ENCODE results near the gene CTNS.
A peak's percentile ranks its signal among the peaks of the same experiment; 100 is the strongest.

The CTNS gene

DNA sequence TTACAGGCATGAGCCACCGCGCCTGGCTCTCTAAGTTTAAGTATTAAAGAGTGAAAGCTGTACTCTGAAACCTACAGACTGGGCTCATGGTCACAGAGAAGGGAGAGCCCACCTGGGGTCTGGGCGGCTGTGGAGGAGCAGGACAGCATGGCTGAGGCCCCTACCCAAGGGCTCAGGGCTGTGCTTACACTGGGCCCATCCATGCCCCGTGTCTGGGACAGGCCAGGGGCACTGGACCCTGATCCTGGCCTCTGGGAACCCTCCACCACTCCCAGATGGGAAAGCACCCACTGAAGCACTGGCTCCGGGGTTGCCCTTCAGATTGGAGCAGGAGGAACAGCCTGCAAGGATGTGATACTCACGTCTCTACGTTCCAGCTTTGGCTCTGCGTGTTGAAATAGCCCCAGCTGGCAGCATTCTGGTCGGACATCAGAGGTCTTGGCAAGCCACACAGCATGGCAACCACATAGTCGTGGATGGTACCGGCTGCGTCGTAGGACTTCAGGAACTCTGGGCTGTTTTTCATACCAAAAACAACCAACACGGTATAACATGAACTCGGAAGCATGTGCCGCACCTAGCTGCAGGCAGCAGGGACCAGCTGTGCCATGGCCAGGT, 13.5 kb upstream of the CTNS start:
- no peak overlapping the region for H3K4me3 ChIP-seq (ENCODE audit: low read depth, low read length)

DNA sequence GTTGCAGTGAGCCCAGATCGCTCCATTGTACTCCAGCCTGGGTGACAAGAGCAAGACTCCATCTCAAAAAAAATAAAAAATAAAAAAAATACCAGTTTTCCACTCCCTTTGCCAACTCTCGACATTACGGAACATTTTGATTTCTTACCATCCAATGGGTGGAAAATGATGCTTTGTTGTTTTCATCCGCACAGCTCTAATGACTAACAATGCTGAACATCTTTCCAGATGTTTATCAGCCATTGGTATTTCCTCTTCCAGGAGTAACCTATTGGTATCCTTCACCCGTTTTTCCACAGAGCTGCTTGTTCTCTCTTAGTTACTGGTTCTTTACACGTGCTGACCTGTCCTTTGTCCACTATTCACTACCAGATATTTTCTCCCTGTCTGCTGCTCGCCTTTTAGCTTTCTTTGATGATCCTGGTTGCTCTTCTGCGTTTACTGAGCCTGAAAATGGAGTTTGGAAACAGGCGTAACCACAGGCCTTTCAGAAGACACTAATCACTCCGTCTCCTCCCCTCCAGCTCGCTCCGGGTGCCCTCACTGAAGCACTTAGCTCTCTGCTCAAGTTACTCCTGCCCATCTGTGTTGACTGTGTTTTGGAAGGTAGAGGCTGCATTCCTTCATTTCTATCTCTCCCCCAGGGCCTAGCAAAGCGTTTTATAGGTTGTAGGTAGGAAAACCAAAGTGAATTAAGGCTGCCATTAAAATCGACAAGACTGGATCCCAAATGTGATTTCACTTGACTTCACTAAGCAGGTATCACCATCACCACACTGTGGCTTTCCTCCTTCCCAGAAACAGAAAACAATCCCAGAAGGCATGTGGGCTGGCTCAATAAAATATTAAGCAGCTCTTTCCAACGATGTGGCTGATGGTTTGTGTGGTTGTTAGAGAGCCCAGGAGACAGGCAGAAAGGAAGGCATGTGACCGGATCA, 9.5 kb upstream of the CTNS start:
- H3K4me3 ChIP-seq (ENCODE audit: low read depth, low read length), result no peak overlapping the region

DNA sequence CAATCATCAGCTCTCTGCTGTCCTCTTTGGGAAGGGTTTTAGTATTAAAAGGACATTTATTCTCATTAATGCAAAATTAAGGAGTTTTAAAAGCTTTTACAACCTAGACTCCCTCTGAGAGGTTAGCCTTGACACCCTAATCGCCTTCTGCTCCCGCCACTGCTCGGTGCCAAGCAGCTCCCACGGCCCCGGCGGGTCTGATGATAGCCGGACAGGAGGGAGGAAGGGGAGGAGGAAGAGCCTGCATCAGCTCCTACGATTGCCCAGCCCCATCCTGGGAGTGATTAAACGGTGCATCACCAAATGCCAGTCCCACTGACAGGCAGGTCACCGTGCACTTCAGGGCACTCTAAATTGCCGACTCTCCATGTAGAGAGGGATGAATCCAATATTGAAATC, 8.8 kb upstream of the CTNS start:
- no peak overlapping the region for H3K4me3 ChIP-seq (ENCODE audit: low read depth, low read length)

DNA sequence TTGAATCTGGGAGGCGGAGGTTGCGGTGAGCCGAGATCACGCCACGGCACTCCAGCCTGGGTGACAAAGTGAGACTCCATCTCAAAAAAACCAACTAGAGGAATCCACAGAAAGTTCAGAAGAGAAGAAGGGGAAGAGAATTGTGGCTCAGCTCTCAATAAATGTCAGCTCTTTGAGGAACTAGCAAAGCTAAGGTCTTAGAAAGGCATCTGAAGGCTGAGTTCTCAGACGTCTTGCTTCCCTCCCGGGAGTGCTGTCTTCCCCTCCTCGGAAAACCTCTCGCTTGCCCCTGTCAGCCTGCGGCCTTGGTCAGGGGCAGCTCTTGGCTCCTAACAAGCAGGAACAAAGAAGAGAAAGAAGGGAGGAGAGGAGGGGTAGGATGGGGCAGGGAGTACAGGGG, 5.8 kb upstream of the CTNS start:
- no peak overlapping the region for H3K4me3 ChIP-seq (ENCODE audit: low read depth, low read length)

DNA sequence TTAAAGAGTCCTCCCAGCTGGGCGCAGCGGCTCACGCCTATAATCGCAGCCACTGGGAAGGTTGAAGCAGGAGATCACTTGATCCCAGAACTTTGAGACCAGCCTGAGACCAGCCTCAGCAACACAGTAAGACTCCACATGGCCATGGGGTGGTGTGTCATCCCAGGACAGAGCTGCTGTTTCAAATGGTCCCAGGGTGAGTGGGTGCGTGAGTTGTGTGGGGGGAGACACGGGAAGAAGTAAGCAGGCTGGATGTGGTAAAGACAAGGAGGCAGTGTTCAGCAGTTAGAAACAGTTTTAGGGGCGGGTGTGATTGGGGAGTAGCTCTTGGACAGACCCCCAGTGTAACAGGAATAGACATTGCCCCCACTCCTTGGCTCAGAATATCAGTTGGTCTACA, 4.3 kb upstream of the CTNS start:
- H3K4me3 ChIP-seq (ENCODE audit: low read depth, low read length), result no peak overlapping the region

DNA sequence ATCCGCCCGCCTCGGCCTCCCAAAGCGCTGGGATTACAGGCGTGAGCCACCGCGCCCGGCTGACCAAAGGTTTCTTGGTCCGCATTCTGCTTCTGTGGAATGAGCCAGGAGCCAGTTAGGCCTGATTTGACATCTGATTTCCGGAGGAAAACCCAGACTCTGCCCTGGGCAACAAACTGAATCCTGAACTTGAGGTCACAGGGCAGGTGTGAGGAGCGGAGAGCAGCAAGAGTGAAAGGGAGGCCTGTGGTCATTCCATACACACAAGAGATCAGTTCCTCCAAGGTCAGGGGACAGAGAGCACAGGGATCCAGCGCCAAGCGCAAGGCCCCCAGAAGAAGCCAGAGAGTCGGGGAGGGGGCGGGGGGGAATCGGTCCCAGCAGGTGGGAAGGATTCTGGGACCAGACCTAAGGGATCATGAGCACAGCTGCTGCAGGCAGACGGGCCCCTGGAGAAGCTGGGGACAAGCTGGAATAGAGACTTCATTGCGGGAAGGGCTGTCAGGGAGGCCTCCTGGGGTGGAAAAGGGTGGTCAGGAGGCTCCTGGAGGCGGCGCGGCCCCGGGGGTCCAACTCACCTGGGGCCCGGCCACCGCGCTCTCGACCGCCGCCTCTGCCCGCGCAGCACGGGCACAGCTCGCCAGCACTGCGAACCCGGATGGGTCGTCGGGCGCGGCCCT, 946 bp upstream of the CTNS start:
- peak overlapping the region; percentile 84 for H3K4me3 ChIP-seq (ENCODE audit: low read depth, low read length)

DNA sequence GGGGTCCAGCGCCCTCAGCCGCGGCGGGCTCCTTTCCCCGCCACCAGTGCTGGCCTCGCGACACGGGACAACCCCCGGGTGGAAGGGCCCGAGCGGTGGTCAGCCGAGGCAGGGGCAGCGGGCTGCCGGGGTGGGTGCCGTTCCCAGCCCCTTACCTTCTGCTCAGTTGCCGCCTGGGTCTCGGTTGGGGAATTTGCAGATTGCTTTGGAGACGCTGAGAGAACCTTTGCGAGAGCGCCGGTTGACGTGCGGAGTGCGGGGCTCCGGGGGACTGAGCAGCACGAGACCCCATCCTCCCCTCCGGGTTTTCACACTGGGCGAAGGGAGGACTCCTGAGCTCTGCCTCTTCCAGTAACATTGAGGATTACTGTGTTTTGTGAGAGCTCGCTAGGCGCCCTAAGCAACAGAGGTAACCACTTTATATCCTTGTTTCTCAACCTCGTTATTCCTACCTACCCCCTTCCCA, 381 bp downstream of the CTNS start:
- H3K4me3 ChIP-seq (ENCODE audit: low read depth, low read length), result peak overlapping the region; percentile 84

DNA sequence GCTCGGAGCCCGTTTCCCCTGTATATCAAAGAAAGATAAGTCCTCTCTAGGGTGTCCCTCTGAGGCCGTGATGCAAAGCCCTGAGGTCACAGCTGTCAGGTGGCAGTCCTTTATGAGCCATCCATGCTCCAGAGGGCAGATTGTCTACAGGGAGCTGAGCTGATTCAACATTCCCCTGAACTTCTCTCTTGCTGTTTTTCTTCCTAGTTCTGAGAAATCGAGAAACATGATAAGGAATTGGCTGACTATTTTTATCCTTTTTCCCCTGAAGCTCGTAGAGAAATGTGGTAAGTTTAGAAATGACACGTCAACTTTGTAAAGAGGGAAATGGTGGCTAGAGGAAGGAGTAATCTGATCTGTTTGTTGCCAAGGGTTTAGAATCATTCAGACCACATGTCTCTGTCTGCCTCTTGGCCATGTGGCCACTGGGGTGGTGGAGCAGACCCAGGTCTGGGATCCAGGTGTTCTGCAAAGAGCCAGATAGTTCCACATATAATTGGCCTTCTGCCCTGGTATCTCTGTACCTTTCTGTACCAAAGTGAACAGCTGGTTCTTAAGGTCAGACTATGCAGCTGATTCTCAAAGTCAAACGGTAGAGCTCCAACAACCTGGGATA, 3.5 kb downstream of the CTNS start:
- no peak overlapping the region for H3K4me3 ChIP-seq (ENCODE audit: low read depth, low read length)

DNA sequence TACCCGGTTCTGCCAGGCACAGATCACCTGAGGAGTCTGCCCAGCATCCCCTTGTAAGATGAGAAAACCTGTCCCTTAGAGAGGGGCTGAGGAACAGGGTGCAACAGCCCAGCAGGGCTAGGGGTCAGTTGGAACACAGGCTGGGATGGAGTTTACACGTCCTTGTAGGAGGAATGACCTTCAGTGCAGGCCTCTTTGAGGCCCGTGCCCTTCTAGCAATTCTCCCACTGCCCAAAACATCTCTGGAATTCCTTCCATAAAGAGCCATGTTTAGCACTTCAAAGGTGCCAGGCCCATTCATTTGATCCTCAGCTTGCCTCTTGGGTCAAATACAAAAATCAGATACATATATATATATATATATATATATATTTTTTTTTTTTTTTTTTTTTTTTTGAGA, 4.5 kb downstream of the CTNS start:
- H3K4me3 ChIP-seq (ENCODE audit: low read depth, low read length), result no peak overlapping the region

DNA sequence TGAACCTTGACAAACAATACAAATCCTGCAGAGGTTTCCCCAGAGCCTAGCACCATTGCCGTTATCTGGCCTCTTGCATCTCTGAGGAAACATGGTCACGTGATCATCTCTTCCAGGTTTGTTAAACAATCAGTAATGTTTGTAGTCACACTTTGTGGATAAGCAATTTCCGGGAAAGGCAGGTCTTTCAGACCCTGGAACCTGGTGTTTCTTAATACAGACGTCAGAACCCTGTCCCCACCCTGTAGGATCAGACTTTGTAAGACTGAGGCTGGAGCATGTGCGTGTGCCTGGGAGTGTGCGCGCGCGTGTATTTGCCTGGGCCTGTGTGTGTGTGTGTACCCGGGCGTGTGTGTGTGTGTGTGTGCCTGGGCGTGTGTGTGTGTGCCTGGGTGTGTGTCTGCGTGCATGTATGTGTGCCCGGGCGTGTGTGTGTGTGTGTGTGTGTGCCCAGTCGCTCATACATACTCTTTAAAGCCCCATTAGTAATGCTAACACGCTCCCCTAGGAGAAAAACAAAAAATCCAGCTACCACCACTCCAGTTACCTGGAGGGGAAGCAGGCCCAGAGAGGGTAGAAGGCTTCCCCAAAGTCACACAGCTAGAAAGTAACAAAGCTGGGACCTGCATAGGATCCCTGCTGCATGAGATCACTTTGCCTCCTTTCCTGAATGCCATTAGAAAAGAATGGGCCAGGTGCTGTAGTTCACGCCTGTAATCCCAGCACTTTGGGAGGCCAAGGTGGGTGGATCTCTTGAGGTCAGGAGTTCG, 5.3 kb downstream of the CTNS start:
- no peak overlapping the region for H3K4me3 ChIP-seq (ENCODE audit: low read depth, low read length)

DNA sequence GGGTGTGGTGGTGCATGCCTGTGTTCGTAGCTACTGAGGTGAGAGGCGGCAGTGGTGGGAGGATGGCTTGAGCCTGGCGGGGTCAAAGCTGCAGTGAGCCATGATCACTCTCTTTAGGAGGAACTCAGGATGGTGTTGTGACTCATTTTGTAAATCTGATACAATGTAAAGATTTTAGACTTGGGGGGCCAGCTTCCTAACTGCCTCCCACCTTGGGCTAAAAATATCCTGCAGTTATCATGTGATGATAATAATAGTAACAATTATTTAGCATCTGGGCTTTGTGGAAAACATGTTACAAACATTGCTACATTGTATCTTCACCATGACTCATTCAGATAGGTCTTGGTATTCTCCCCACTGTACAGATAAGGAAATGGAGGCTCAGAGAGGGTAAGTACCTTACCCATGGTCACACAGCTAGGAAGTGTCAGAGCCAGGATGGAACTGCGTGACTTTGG, 7.4 kb downstream of the CTNS start:
- no peak overlapping the region for H3K4me3 ChIP-seq (ENCODE audit: low read depth, low read length)

DNA sequence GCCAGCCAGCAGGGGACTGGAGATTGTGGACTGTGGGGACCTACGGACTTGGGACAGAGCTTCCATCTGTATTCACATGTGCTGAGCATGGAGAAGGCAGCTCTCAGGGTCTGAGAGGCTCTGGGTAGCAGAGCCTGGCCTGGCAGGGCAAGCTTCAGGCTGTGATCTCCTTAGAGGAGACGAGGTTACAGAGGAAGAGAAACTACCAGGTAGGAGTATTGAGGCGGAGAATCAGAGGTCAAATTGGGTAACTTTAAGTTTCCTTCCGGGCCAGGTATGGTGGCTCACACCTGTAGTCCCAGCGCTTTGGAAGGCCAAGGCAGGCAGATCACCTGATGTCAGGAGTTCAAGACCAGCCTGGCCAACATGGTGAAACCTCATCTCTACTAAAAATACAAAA, 8.8 kb downstream of the CTNS start:
- H3K4me3 ChIP-seq (ENCODE audit: low read depth, low read length), result no peak overlapping the region

DNA sequence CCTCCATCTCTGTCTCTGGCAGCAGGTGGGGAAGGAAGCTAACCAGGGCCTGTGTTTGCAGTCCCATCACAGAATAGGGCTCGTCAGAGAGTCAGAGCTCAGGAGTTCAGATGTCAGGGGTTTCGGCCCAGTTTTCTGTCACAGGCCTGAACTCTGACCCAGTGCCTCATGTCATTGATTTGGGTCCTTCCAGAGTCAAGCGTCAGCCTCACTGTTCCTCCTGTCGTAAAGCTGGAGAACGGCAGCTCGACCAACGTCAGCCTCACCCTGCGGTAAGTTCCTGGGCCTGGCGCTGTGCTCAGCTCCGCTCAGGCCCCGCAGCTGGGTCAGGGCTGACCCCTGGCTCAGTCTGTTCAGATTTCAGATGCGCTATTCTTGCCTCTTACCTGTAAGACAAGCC, 10.7 kb downstream of the CTNS start:
- H3K4me3 ChIP-seq (ENCODE audit: low read depth, low read length), result no peak overlapping the region

DNA sequence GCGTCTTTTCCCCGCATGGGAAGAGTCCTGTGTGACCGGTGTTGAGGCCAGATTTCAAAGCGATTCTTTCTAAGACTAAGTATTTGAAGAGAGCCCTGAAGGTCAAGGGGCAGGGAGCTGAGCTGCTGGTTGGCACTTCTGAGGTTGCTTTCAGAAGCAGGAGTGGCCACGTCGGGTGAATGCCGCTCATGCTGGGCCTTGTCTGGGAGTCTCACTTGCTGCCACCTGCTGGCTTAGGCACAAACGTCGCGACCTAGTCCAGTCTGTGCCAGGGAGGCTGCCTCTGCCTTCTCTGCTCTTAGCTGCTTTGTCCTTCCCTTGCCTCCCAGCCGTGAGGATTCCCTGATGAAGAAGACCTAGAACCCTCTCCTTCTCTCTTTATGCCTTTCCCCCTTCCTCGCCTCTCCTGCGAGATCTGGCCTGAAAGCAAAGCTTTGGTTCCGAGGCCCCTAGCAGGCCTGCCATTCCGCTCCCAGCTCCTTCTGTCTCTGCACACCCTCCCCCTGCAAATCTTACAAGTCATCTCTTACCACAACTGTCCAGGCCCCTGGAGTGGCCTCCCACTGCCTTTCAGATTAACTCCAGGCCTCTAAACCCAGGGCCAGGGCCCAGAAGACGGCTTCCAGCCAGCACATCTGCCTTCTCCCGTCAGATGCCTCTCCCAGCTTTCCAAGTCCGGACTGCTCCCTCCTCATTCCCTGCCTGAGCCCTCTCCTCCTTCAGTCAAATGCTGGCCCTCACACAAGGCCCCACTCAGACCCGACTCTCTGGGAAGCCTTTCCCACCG, 11.4 kb downstream of the CTNS start:
- H3K4me3 ChIP-seq (ENCODE audit: low read depth, low read length), result no peak overlapping the region

DNA sequence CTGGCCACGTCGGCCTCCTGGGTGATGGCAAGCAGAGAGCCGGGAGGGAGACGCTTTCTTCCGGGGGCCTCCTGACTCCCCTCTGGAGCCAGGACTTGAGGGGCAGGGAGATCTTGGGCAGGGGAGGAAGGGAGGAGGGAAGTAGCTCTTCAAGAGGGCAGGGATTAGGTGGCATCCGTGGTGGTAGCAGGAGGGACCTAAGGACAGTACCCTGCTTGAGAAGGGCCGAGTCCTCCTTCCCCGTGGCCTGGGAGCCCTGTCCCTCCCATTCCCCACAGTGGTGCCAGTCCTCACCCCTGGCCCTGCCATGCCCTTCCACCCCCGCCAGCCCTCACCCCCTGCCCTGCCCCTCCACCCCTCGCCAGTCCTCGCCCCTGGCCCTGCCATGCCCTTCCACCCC, 19.2 kb downstream of the CTNS start:
- no peak overlapping the region for H3K4me3 ChIP-seq (ENCODE audit: low read depth, low read length)

DNA sequence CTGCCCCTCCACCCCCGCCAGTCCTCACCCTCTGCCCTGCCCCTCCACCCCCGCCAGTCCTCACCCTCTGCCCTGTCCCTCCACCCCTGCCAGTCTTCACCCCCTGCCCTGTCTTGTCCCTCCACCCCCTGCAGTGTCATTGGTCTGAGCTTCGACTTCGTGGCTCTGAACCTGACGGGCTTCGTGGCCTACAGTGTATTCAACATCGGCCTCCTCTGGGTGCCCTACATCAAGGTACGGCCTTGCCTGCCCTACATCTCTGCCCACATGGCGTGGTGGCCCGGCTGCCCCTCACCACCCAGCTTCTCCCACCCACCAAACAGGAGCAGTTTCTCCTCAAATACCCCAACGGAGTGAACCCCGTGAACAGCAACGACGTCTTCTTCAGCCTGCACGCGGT, 19.8 kb downstream of the CTNS start:
- H3K4me3 ChIP-seq (ENCODE audit: low read depth, low read length), result no peak overlapping the region

DNA sequence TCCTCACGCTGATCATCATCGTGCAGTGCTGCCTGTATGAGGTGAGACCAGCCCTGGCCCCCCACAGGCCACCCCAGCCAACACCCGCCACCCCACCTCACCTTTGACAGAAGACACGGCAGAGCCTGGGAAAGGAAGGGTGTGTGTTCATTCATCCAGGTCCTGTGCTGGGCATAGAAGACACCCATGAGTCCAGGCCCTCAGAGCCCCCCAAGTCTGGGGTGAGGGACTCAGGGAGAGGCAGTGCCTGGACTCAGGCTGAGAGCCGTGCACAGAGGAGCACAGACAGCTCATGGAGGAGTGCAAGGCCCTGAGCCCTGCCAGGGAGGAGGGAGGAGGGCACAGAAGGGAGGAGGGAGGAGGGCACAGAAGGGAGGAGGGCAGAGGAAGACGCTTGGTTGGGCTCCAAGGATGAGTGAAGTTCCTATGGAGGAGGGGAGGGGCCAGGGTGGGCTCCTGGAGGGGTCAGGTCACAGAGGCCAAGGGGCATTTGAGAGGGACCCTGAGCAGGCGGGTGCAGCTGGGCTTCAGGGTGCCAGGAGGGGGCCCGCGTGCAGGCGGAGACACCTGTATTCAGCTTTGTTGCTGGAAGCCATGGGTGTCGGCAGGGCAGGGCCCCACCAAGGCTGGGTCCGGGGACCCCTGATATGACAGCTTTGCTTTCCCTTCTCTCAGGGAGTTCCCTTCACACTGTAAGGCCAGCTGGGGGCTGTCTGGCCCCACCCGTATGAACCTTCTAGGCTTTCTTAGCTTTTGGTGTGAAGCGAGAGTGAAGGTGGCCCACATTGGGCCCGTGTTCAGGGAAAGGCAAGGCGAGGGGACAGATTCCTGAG, 20.4 kb downstream of the CTNS start:
- no peak overlapping the region for H3K4me3 ChIP-seq (ENCODE audit: low read depth, low read length)

DNA sequence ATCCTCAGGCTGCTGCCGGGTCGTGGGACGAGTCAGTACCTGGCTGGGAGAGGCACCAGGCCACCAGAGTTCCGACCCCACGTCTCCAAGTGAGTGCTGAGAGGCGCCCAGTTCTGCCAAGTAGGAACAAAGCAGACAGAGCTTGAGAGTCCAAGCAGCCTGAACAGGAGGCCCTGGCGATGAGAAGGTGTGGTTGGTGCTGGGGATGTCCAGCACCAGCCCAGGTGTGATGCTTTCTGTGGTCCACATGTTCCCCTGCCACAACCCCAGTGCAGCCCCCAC, 21.0 kb downstream of the CTNS start:
- no peak overlapping the region for H3K4me3 ChIP-seq (ENCODE audit: low read depth, low read length)

All from iPS-11a (cell line).